TTC549 (cell line): ENCODE measurements around the gene CRACR2A.

Source experiments
- FAIRE-seq: peaks from 2 replicates; lab custom pipeline; 2012; peaks lifted over from hg19 to GRCh38; lab: Jason Lieb, UNC

The CRACR2A gene

GRCh38 chr12:3615862-3616261 lies 137.0 kb downstream of the CRACR2A start:
- FAIRE-seq: no peak

- no peak for FAIRE-seq
These were observed 138.0 kb downstream of the CRACR2A start for GRCh38 chr12:3614806-3615466.

GRCh38 chr12:3613641-3614395 lies 139.1 kb downstream of the CRACR2A start:
- FAIRE-seq: no peak

GRCh38 chr12:3611860-3612703 lies 140.8 kb downstream of the CRACR2A start:
- no peak for FAIRE-seq

- FAIRE-seq: no peak
These were observed 145.1 kb downstream of the CRACR2A start for GRCh38 chr12:3607821-3608220.

GRCh38 chr12:3607039-3607720 lies 145.7 kb downstream of the CRACR2A start:
- no peak for FAIRE-seq

GRCh38 chr12:3606128-3606527 lies 146.8 kb downstream of the CRACR2A start:
- no peak for FAIRE-seq

GRCh38 chr12:3605692-3606091 lies 147.2 kb downstream of the CRACR2A start:
- no peak for FAIRE-seq

GRCh38 chr12:3604748-3605586 lies 147.9 kb downstream of the CRACR2A start:
- no peak for FAIRE-seq

GRCh38 chr12:3604286-3604685 lies 148.6 kb downstream of the CRACR2A start:
- no peak for FAIRE-seq

- no peak for FAIRE-seq
These were observed 149.3 kb downstream of the CRACR2A start for GRCh38 chr12:3603576-3603975.

GRCh38 chr12:3602488-3602887 lies 150.4 kb downstream of the CRACR2A start:
- no peak for FAIRE-seq

GRCh38 chr12:3601461-3602150 lies 151.3 kb downstream of the CRACR2A start:
- no peak for FAIRE-seq

GRCh38 chr12:3600951-3601350 lies 152.0 kb downstream of the CRACR2A start:
- FAIRE-seq: no peak

- FAIRE-seq: no peak
These were observed 152.7 kb downstream of the CRACR2A start for GRCh38 chr12:3600039-3600720.

GRCh38 chr12:3598896-3599860 lies 153.7 kb downstream of the CRACR2A start:
- FAIRE-seq: no peak

- FAIRE-seq: no peak
These were observed 155.2 kb downstream of the CRACR2A start for GRCh38 chr12:3597526-3598210.

- no peak for FAIRE-seq
These were observed 156.1 kb downstream of the CRACR2A start for GRCh38 chr12:3596703-3597415.
